Trophoblast cell (in vitro differentiated cells and primary cell): ENCODE results near the gene ZC2HC1C.

ENCODE experiments used
- DNase-seq, 2 donors: peaks; one replicate each; pipeline ENCODE4 v3.0.0-alpha.2; 2016
- H2AFZ ChIP-seq: 2 replicates; pipeline ENCODE4 v1.6.1; 2013; ENCODE audit warnings: low read length, moderate library complexity, mild to moderate bottlenecking; ENCODE audit not compliant: insufficient read depth, poor library complexity
- H2AK5ac ChIP-seq: 2 replicates; pipeline ENCODE4 v1.6.1; 2013; ENCODE audit warnings: mild to moderate bottlenecking, low read length
- H2BK120ac ChIP-seq: 2 replicates; pipeline ENCODE4 v1.6.1; 2013; ENCODE audit warnings: low read length, mild to moderate bottlenecking, moderate library complexity; ENCODE audit not compliant: insufficient read depth, poor library complexity
- H2BK12ac ChIP-seq: 2 replicates; pipeline ENCODE4 v1.6.1; 2013; ENCODE audit warnings: mild to moderate bottlenecking, low read length, moderate library complexity
- H2BK5ac ChIP-seq: 2 replicates; pipeline ENCODE4 v1.6.1; 2013; ENCODE audit warnings: low read length, low read depth, moderate library complexity, mild to moderate bottlenecking; ENCODE audit not compliant: poor library complexity
- H3K14ac ChIP-seq: 2 replicates; pipeline ENCODE4 v1.6.1; 2013; ENCODE audit warnings: mild to moderate bottlenecking, low read length
- H3K18ac ChIP-seq: 2 replicates; pipeline ENCODE4 v1.6.1; 2013; ENCODE audit warnings: mild to moderate bottlenecking, low read length
- H3K23ac ChIP-seq: 2 replicates; pipeline ENCODE4 v1.6.1; 2013; ENCODE audit warnings: low read length
- H3K27ac ChIP-seq: 2 replicates; pipeline ENCODE4 v1.5.1; 2013; ENCODE audit warnings: low read depth, mild to moderate bottlenecking, inconsistent platforms, low read length, moderate library complexity
- H3K27me3 ChIP-seq: 2 replicates; pipeline ENCODE4 v1.6.1; 2013; ENCODE audit warnings: inconsistent platforms, mild to moderate bottlenecking, low read length, moderate library complexity; ENCODE audit not compliant: insufficient read depth
- H3K36me3 ChIP-seq, 2 experiments: 1 replicate in 1 of 2; 2 replicates in 1 of 2; pipeline ENCODE4 v1.6.1; 2013; ENCODE audit warnings: low read length in 2 of 2, mild to moderate bottlenecking in 2 of 2, moderate library complexity in 1 of 2; ENCODE audit not compliant: insufficient read depth in 2 of 2, control insufficient read depth in 1 of 2
- H3K4ac ChIP-seq: 2 replicates; pipeline ENCODE4 v1.6.1; 2013; ENCODE audit warnings: low read depth, mild to moderate bottlenecking, low read length, moderate library complexity
- H3K4me1 ChIP-seq, 2 experiments: 1 replicate in 1 of 2; 2 replicates in 1 of 2; pipeline ENCODE4 v1.6.1; 2013; ENCODE audit warnings: low read length in 2 of 2, mild to moderate bottlenecking in 2 of 2, moderate library complexity in 1 of 2; ENCODE audit not compliant: insufficient read depth in 2 of 2, control insufficient read depth in 1 of 2
- H3K4me2 ChIP-seq: 2 replicates; pipeline ENCODE4 v1.6.1; 2013; ENCODE audit warnings: inconsistent platforms, mild to moderate bottlenecking, low read length, moderate library complexity
- H3K4me3 ChIP-seq: 2 replicates; pipeline ENCODE4 v1.5.1; 2013; ENCODE audit warnings: mild to moderate bottlenecking, low read depth, low read length, inconsistent platforms
- H3K79me1 ChIP-seq: one replicate; pipeline ENCODE4 v1.6.1; 2013; ENCODE audit warnings: low read length
- H3K79me2 ChIP-seq: 2 replicates; pipeline ENCODE4 v1.6.1; 2013; ENCODE audit warnings: low read length, mild to moderate bottlenecking; ENCODE audit not compliant: control insufficient read depth, insufficient read depth, poor library complexity
- H3K9ac ChIP-seq: 2 replicates; pipeline ENCODE4 v1.6.1; 2013; ENCODE audit warnings: mild to moderate bottlenecking, low read length
- H3K9me3 ChIP-seq: 2 replicates; pipeline ENCODE4 v1.6.1; 2013; ENCODE audit warnings: low read depth, mild to moderate bottlenecking, control low read depth, inconsistent platforms, low read length; ENCODE audit not compliant: insufficient read depth
- H4K12ac ChIP-seq: 2 replicates; pipeline ENCODE4 v1.6.1; 2013; ENCODE audit warnings: low read depth, mild to moderate bottlenecking, low read length, moderate library complexity
- H4K8ac ChIP-seq: 2 replicates; pipeline ENCODE4 v1.6.1; 2013; ENCODE audit warnings: low read depth, mild to moderate bottlenecking, low read length, moderate library complexity
- H4K91ac ChIP-seq: one replicate; pipeline ENCODE4 v1.6.1; 2013; ENCODE audit warnings: low read depth, mild to moderate bottlenecking, low read length, moderate library complexity
- whole genome bisulfite sequencing: extraction: QIAGEN DNeasy Blood & Tissue Kit; methylation state at CpG from one replicate; pipeline ENCODE4 v1.1.7; 2013; ENCODE audit warnings: missing lambda C conversion rate; ENCODE audit not compliant: insufficient read length, insufficient coverage; ENCODE audit errors: extremely low coverage; 5-methylcytosine and 5-hydroxymethylcytosine counted together

The ZC2HC1C gene

DNA sequence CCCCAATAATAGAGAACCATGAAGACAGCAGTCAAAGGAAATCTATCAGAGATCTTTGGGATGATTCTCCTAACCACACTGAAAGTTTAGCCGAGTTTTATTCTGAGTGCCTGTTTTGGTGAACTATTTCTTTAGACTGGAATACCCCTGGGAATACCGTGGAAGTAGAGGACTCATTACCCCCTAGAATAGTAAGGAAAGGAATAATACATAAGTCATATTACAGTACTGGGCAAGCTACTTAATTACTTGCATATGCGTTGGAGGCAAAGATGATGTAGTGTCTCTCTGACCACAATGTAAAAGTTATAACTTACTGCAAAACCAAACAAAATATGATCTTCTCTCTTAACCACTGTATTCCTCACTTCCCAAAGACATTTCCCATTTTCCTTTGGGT, 25.5 kb downstream of the ZC2HC1C start:
- no peak overlapping the region for H2AK5ac ChIP-seq
- WGBS: no CpG with 5 or more reads among the region's 3 CpGs

DNA sequence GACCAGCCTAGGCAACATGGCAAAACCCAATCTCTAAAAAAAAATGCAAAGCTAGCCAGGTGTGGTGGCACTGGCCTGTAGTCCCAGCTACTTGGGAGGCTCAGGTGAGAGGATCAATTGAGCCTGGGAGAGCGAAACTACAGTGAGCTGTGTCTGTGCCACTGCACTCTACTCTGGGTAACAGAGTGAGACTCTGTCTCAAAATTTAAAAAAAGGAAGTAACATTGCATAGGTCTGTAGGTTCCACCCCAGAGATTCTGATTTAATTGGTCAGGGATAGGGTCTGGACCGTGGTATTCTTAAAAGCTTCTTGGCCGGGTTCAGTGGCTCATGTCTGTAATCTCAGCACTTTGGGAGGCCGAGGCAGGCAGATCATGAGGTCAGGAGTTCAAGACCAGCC, 26.2 kb downstream of the ZC2HC1C start:
- Histone ChIP-seq H3K9me3 (no peaks in the 10 kb centered on the region), H3K27me3 (no peaks in the 10 kb centered on the region), H3K4ac (no peak overlapping the region), H2AFZ (no peak overlapping the region), H2BK5ac (no peak overlapping the region), H3K4me1 (no peaks in the 10 kb centered on the region), H2AK5ac (no peak overlapping the region), H2BK12ac (no peak overlapping the region), H2BK120ac (no peak overlapping the region), H4K91ac (no peak overlapping the region), H3K4me3 (no peak overlapping the region), H3K14ac (no peak overlapping the region), H3K23ac (no peak overlapping the region), H3K4me2 (no peak overlapping the region), H3K9ac (no peak overlapping the region), H3K36me3 (peaks cover 18 to 23% of the 10 kb centered on the region in 2 experiments), H3K79me2 (no peaks in the 10 kb centered on the region), H4K8ac (no peak overlapping the region), H4K12ac (no peak overlapping the region), H3K79me1 (no peaks in the 10 kb centered on the region), H3K27ac (no peak overlapping the region), H3K18ac (no peak overlapping the region)
- DNase-seq: no peak
- WGBS: no CpG with 5 or more reads among the region's 4 CpGs

More for the DNA sequence above, 25.5 kb downstream of the ZC2HC1C start:
- H3K9ac ChIP-seq: no peak overlapping the region
- H3K4me3 ChIP-seq: no peak overlapping the region
- H3K79me2 ChIP-seq: no peaks in the 10 kb centered on the region
- no peak overlapping the region for H3K23ac ChIP-seq
- H3K18ac ChIP-seq: no peak overlapping the region
- no peak overlapping the region for H3K27ac ChIP-seq
- no peak overlapping the region for H3K4ac ChIP-seq
- no peaks in the 10 kb centered on the region for H3K27me3 ChIP-seq
- no peak overlapping the region for H2AFZ ChIP-seq
- no peaks in the 10 kb centered on the region for H3K9me3 ChIP-seq
- no peak overlapping the region for H2BK120ac ChIP-seq
- no peaks in the 10 kb centered on the region for H3K4me1 ChIP-seq
- no peak for DNase-seq
- H3K14ac ChIP-seq: no peak overlapping the region
- H2BK5ac ChIP-seq: no peak overlapping the region
- H4K8ac ChIP-seq: no peak overlapping the region
- H3K4me2 ChIP-seq: no peak overlapping the region
- H2BK12ac ChIP-seq: no peak overlapping the region
- no peak overlapping the region for H4K91ac ChIP-seq
- peaks cover 22 to 23% of the 10 kb centered on the region in 2 experiments for H3K36me3 ChIP-seq
- no peak overlapping the region for H4K12ac ChIP-seq
- H3K79me1 ChIP-seq: no peaks in the 10 kb centered on the region

DNA sequence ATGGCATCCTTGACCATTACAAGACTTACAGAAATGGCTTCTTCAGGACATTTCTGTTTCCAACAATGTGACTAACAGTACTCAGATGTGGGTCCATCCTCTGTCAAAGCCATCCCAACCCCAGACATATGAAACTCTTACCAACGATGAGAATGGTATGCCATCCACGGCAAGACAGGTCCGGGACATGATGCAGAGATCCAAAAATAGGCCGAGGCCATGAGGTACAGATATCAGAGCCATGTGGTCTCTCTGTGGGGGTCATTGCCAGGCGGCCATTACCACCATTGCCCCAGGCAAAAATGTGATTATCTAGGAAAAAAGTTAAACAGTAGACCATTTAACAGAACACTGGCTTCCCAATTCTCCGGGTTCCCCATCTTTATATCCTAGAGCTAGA, 27.5 kb downstream of the ZC2HC1C start:
- WGBS: no CpG with 5 or more reads among the region's 6 CpGs
- no peak overlapping the region for H3K23ac ChIP-seq
- no peak overlapping the region for H2BK12ac ChIP-seq

DNA sequence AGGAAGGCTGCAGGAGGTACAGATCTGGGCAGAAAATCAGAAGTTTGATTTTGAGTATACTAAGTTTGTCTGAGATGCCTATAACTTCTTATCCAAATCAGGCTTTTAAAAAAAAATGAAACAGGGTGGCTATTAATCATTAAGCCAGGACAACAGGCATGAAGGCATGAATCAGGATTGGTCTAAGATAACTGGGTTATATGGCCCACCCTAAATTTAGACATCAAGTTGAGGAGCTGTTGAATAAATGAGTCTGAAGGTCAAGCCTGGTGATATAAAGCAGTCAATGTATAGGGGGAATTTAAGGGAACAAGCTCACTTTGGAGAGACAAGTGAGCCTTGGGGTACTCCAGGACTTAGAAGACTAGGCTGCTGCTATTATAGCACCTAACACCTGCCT, 28.8 kb downstream of the ZC2HC1C start:
- H2BK120ac ChIP-seq: no peak overlapping the region
- DNase-seq: no peak

More for the DNA sequence above, 27.5 kb downstream of the ZC2HC1C start:
- H4K91ac ChIP-seq: no peak overlapping the region
- no peak overlapping the region for H4K12ac ChIP-seq
- H3K79me1 ChIP-seq: no peaks in the 10 kb centered on the region
- no peak overlapping the region for H4K8ac ChIP-seq
- H3K14ac ChIP-seq: no peak overlapping the region
- no peak overlapping the region for H2BK120ac ChIP-seq
- H3K4me3 ChIP-seq: no peak overlapping the region
- no peak overlapping the region for H2AFZ ChIP-seq
- H3K4ac ChIP-seq: no peak overlapping the region
- no peak for DNase-seq
- no peak overlapping the region for H2AK5ac ChIP-seq
- no peaks in the 10 kb centered on the region for H3K9me3 ChIP-seq
- H3K4me2 ChIP-seq: no peak overlapping the region
- no peak overlapping the region for H2BK5ac ChIP-seq
- H3K27me3 ChIP-seq: no peaks in the 10 kb centered on the region
- H3K4me1 ChIP-seq: no peaks in the 10 kb centered on the region
- no peak overlapping the region for H3K27ac ChIP-seq
- H3K36me3 ChIP-seq: peaks cover 21 to 24% of the 10 kb centered on the region in 2 experiments
- no peak overlapping the region for H3K18ac ChIP-seq
- H3K9ac ChIP-seq: no peak overlapping the region
- no peaks in the 10 kb centered on the region for H3K79me2 ChIP-seq

More for the DNA sequence above, 28.8 kb downstream of the ZC2HC1C start:
- H2BK12ac ChIP-seq: no peak overlapping the region
- no peak overlapping the region for H4K91ac ChIP-seq
- no peaks in the 10 kb centered on the region for H3K79me2 ChIP-seq
- H2AFZ ChIP-seq: no peak overlapping the region
- H3K4ac ChIP-seq: no peak overlapping the region
- no peak overlapping the region for H4K12ac ChIP-seq
- no peak overlapping the region for H3K27ac ChIP-seq
- no peak overlapping the region for H2AK5ac ChIP-seq
- no peak overlapping the region for H3K18ac ChIP-seq
- no peaks in the 10 kb centered on the region for H3K79me1 ChIP-seq
- no peaks in the 10 kb centered on the region for H3K27me3 ChIP-seq
- no peak overlapping the region for H4K8ac ChIP-seq
- H3K14ac ChIP-seq: no peak overlapping the region
- peaks cover 21 to 24% of the 10 kb centered on the region in 2 experiments for H3K36me3 ChIP-seq
- no peaks in the 10 kb centered on the region for H3K4me1 ChIP-seq
- H3K9ac ChIP-seq: no peak overlapping the region
- H2BK5ac ChIP-seq: no peak overlapping the region
- no peak overlapping the region for H3K4me3 ChIP-seq
- H3K4me2 ChIP-seq: no peak overlapping the region
- no peaks in the 10 kb centered on the region for H3K9me3 ChIP-seq
- no peak overlapping the region for H3K23ac ChIP-seq
